HG03139 (cell line): ENCODE data around the gene GPSM3.
"Not testable (repeated sequence)": the region's sequence is repeated elsewhere in the genome, so short reads cannot be mapped to it uniquely, and the experiment has no call there.

Source experiments
- ATAC-seq: cut with Tn5 transposase; IDR thresholded peaks from one replicate; pipeline ENCODE4 v1.9.1; 2021; ENCODE audit not compliant: unreplicated experiment

Gene GPSM3

GRCh38 chr6:32192608-32193039 is at the start of gene GPSM3:
GPSM3 (minus strand) TSS chr6:32192643; CDS start chr6:32192513, 130 bp downstream.
- ATAC-seq, result no peak

GRCh38 chr6:32240686-32241085 is 48.2 kb upstream of the GPSM3 start:
- no peak for ATAC-seq

- no peak for ATAC-seq
Observed at GRCh38 chr6:32239462-32239861, 47.0 kb upstream of the GPSM3 start.

GRCh38 chr6:32234934-32235333 is 42.5 kb upstream of the GPSM3 start:
- no peak for ATAC-seq

GRCh38 chr6:32226434-32226833 is 34.0 kb upstream of the GPSM3 start:
- ATAC-seq, result no peak

GRCh38 chr6:32224696-32225095 is 32.3 kb upstream of the GPSM3 start:
- no peak for ATAC-seq

- ATAC-seq, result no peak
Observed at GRCh38 chr6:32223258-32224235, 31.1 kb upstream of the GPSM3 start, which contains the start of gene NOTCH4. NOTCH4 (minus strand) TSS chr6:32224067; CDS start chr6:32223928, 139 bp downstream.

- ATAC-seq, result no peak
Observed at GRCh38 chr6:32222333-32223230, 30.1 kb upstream of the GPSM3 start.

- ATAC-seq, result no peak
Observed at GRCh38 chr6:32220021-32220420, 27.6 kb upstream of the GPSM3 start.

- no peak for ATAC-seq
Observed at GRCh38 chr6:32218167-32218566, 25.7 kb upstream of the GPSM3 start.

GRCh38 chr6:32216998-32217397 is 24.6 kb upstream of the GPSM3 start:
- ATAC-seq, result no peak

- ATAC-seq, result no peak
Observed at GRCh38 chr6:32216285-32216684, 23.8 kb upstream of the GPSM3 start.

- no peak for ATAC-seq
Observed at GRCh38 chr6:32215617-32216016, 23.2 kb upstream of the GPSM3 start.

GRCh38 chr6:32214126-32214525 is 21.7 kb upstream of the GPSM3 start:
- ATAC-seq, result no peak

GRCh38 chr6:32213649-32214048 is 21.2 kb upstream of the GPSM3 start:
- no peak for ATAC-seq

- no peak for ATAC-seq
Observed at GRCh38 chr6:32212076-32212760, 19.8 kb upstream of the GPSM3 start.

- not testable (repeated sequence) for ATAC-seq
Observed at GRCh38 chr6:32211432-32211831, 19.0 kb upstream of the GPSM3 start.

- no peak for ATAC-seq
Observed at GRCh38 chr6:32210191-32210601, 17.8 kb upstream of the GPSM3 start.

- ATAC-seq, result no peak
Observed at GRCh38 chr6:32208996-32209395, 16.6 kb upstream of the GPSM3 start.

- ATAC-seq, result no peak
Observed at GRCh38 chr6:32204268-32204715, 11.8 kb upstream of the GPSM3 start.
